HepG2 (cell line): ENCODE results near the gene SMARCD1. TPM values are rescaled to one million over a fixed set of nuclear protein-coding genes. Genes with fewer than 3 reads are reported as not detected.

ENCODE experiments used
- AKAP8 ChIP-seq: sonication (generic); formaldehyde crosslinking; IDR thresholded peaks from 2 replicates; pipeline ENCODE4 v1.5.1; 2020; ENCODE audit warnings: mild to moderate bottlenecking, missing genetic modification reagents
- BHLHE40 ChIP-seq: IDR thresholded peaks from 2 replicates; pipeline ENCODE4 v1.6.1; 2011; ENCODE audit warnings: low read length, improper control_type of control experiment
- ELF1 ChIP-seq: sonication (generic); formaldehyde crosslinking; IDR thresholded peaks from 2 replicates; pipeline ENCODE4 v1.4.0; 2020; ENCODE audit warnings: missing genetic modification reagents
- HOXD1 ChIP-seq: sonication (generic); formaldehyde crosslinking; IDR thresholded peaks from 2 replicates; pipeline ENCODE4 v1.5.0; 2020; ENCODE audit warnings: missing genetic modification reagents
- NPAS2 ChIP-seq: sonication (generic); formaldehyde crosslinking; IDR thresholded peaks from 2 replicates; pipeline ENCODE4 v1.8.0; 2022; ENCODE audit warnings: mild to moderate bottlenecking, missing genetic modification reagents, borderline replicate concordance
- NR2F1 ChIP-seq, 2 experiments: fragments of 450-650 bp in 1 of 2; formaldehyde crosslinking in 1 of 2; IDR thresholded peaks; 2 replicates each; pipeline versions ENCODE4 v1.5.0 to v1.6.1; 2016 to 2020; ENCODE audit warnings: mild to moderate bottlenecking in 1 of 2, missing compliant biosample characterization in 1 of 2, missing genetic modification reagents in 1 of 2, moderate library complexity in 1 of 2
- PCBP2 ChIP-seq: fragments of 200-400 bp; formaldehyde crosslinking; optimal IDR thresholded peaks from 2 replicates; pipeline ENCODE3; 2018; ENCODE audit warnings: low read length, low read depth; ENCODE audit not compliant: poor library complexity, severe bottlenecking
- PHB2 ChIP-seq: fragments of 450-650 bp; IDR thresholded peaks from 2 replicates; pipeline ENCODE4 v1.6.1; 2018; ENCODE audit not compliant: partially characterized antibody
- PRDM15 ChIP-seq: sonication (generic); formaldehyde crosslinking; IDR thresholded peaks from 2 replicates; pipeline ENCODE4 v1.4.0; 2020; ENCODE audit warnings: missing genetic modification reagents
- SIN3B ChIP-seq: fragments of 150-350 bp; IDR thresholded peaks from 2 replicates; pipeline ENCODE4 v1.6.1; 2014; ENCODE audit warnings: low read length
- SP4 ChIP-seq: sonication (generic); formaldehyde crosslinking; IDR thresholded peaks from 2 replicates; pipeline ENCODE4 v1.8.1; 2023; ENCODE audit warnings: mild to moderate bottlenecking, missing genetic modification reagents
- THYN1 ChIP-seq: sonication (generic); formaldehyde crosslinking; IDR thresholded peaks from 2 replicates; pipeline ENCODE4 v1.8.1; 2023; ENCODE audit warnings: low read depth, mild to moderate bottlenecking, moderate library complexity, missing genetic modification reagents, borderline replicate concordance
- ZBTB1 ChIP-seq: sonication (generic); formaldehyde crosslinking; IDR thresholded peaks from 2 replicates; pipeline ENCODE4 v1.4.0; 2020; ENCODE audit warnings: missing genetic modification reagents, borderline replicate concordance
- ZMYM3 ChIP-seq: sonication (generic); formaldehyde crosslinking; IDR thresholded peaks from 2 replicates; pipeline ENCODE4 v1.5.1; 2020; ENCODE audit warnings: mild to moderate bottlenecking, missing genetic modification reagents
- ZMYM4 ChIP-seq: sonication (generic); formaldehyde crosslinking; IDR thresholded peaks from 2 replicates; pipeline ENCODE4 v1.8.1; 2023; ENCODE audit warnings: mild to moderate bottlenecking, missing genetic modification reagents
- ZNF101 ChIP-seq: sonication (generic); formaldehyde crosslinking; IDR thresholded peaks from 2 replicates; pipeline ENCODE4 v1.4.0; 2020; ENCODE audit warnings: mild to moderate bottlenecking, low read depth, missing genetic modification reagents, borderline replicate concordance
- ZNF12 ChIP-seq: sonication (generic); formaldehyde crosslinking; IDR thresholded peaks from 2 replicates; pipeline ENCODE4 v1.5.0; 2020; ENCODE audit warnings: missing genetic modification reagents
- ZNF225 ChIP-seq: sonication (generic); formaldehyde crosslinking; IDR thresholded peaks from 2 replicates; pipeline ENCODE4 v1.4.0; 2020; ENCODE audit warnings: mild to moderate bottlenecking, missing genetic modification reagents
- ZNF24 ChIP-seq: fragments of 450-650 bp; IDR thresholded peaks from 2 replicates; pipeline ENCODE4 v1.6.1; 2017; ENCODE audit warnings: antibody characterized with exemption, mild to moderate bottlenecking
- ZNF501 ChIP-seq: sonication (generic); formaldehyde crosslinking; IDR thresholded peaks from 2 replicates; pipeline ENCODE4 v1.5.1; 2020; ENCODE audit warnings: mild to moderate bottlenecking, moderate library complexity, missing genetic modification reagents
- ZNF530 ChIP-seq: sonication (generic); formaldehyde crosslinking; IDR thresholded peaks from 2 replicates; pipeline ENCODE4 v1.5.0; 2020; ENCODE audit warnings: low read depth, mild to moderate bottlenecking, missing genetic modification reagents
- ZNF558 ChIP-seq: sonication (generic); formaldehyde crosslinking; IDR thresholded peaks from 2 replicates; pipeline ENCODE4 v1.9.0; 2022; ENCODE audit warnings: mild to moderate bottlenecking, missing genetic modification reagents, borderline replicate concordance
- ZNF670 ChIP-seq: sonication (generic); formaldehyde crosslinking; IDR thresholded peaks from 2 replicates; pipeline ENCODE4 v1.8.0; 2022; ENCODE audit warnings: mild to moderate bottlenecking, missing genetic modification reagents, borderline replicate concordance
- ZNF691 ChIP-seq: sonication (generic); formaldehyde crosslinking; IDR thresholded peaks from 2 replicates; pipeline ENCODE4 v1.4.0; 2020; ENCODE audit warnings: missing genetic modification reagents, low read depth, mild to moderate bottlenecking, borderline replicate concordance
- ZNF737 ChIP-seq: sonication (generic); formaldehyde crosslinking; IDR thresholded peaks from 2 replicates; pipeline ENCODE4 v1.5.0; 2020; ENCODE audit warnings: missing genetic modification reagents, mild to moderate bottlenecking, borderline replicate concordance
- ZNF841 ChIP-seq: sonication (generic); formaldehyde crosslinking; IDR thresholded peaks from 2 replicates; pipeline ENCODE4 v1.8.1; 2023; ENCODE audit warnings: missing genetic modification reagents, borderline replicate concordance
- ZNF879 ChIP-seq: sonication (generic); formaldehyde crosslinking; IDR thresholded peaks from 2 replicates; pipeline ENCODE4 v1.8.1; 2023; ENCODE audit warnings: missing genetic modification reagents
- polyA plus RNA-seq, 8 experiments: library from polyadenylated mRNA; depleted of rRNA in 3 of 8; stranded (reverse) in 7 of 8; unstranded in 1 of 8; fragments of >200 nt; fragmentation: Illumina TruSeq in 4 of 8; extraction: Trizol in 4 of 8; gene quantifications; 2 replicates each; pipeline versions ENCODE4 v1.2.1 to v1.2.3, GENCODE V29; 2011 to 2016; ENCODE audit warnings: low read depth in 4 of 8, missing spikeins in 1 of 8, mixed read lengths in 1 of 8; ENCODE audit not compliant: insufficient read depth in 1 of 8
- total RNA-seq, 5 experiments: library from RNA; depleted of rRNA; stranded (reverse); fragments of >200 nt; fragmentation: Illumina TruSeq; extraction: Trizol; gene quantifications; 2 replicates each; pipeline ENCODE4 v1.2.3, GENCODE V29; 2016; ENCODE audit warnings: low read depth in 1 of 5
- TF ChIP-seq, protein P1 (sequence below): sonication (generic); formaldehyde crosslinking; IDR thresholded peaks from 2 replicates; pipeline ENCODE4 v1.4.0; 2020; ENCODE audit warnings: mild to moderate bottlenecking, missing genetic modification reagents

SMARCD1 gene
- total and polyA plus RNA-seq, 2 of the 13 experiments (the other 11 are each of a cell fraction or from before 2014, with no cell fraction given), result 51.7 to 54.6 TPM

DNA sequence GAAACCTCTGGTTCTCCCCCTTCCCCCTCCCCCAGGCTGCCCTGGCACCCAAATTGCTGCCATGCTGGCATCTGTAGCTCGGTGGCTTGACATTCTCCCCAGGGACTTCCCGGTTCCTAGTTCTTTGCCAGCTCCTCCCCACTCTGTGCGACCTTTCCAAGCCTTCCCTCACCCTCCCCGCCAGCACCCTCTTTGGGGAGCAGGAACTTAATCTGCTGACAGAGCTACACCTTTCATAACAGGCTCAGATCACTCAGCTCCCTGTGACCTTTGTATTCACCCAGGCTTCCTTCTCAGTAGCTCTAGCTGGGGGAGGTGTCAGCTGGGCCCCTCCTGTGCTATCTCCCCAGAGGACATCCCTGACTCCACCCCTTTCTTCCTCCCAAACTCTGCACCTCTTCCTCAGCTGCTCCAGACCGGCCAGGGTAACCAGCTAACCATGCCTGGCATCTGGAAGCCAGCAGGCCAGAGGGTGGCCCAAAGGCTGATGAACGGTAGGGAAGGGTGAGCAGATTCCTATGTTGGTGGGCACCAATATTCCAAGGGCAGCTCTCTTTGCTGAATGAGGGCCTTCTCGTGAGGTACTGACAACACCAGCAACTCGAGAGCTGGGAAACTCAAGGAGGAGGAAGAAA lies 25.1 kb downstream of the SMARCD1 start (continued):
- TF ChIP-seq ZMYM4 (CRISPR knock-in tag), result 0 out of 2 replicates have a peak, but pooled peaks have one; percentile 13
- TF ChIP-seq ZNF225 (CRISPR knock-in tag), result no peak
- no peak for TF ChIP-seq ZNF691 (CRISPR knock-in tag)
- TF ChIP-seq, protein P1, sequence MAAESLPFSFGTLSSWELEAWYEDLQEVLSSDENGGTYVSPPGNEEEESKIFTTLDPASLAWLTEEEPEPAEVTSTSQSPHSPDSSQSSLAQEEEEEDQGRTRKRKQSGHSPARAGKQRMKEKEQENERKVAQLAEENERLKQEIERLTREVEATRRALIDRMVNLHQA (CRISPR knock-in tag), result no peak
- TF ChIP-seq ZNF670 (CRISPR knock-in tag), result no peak
- no peak for TF ChIP-seq ZNF24
- no peak for TF ChIP-seq HOXD1 (CRISPR knock-in tag)
- no peak for TF ChIP-seq NPAS2 (CRISPR knock-in tag)
- peak; percentile 65; the same call in 1 of the 2 replicates for TF ChIP-seq ZMYM3
- no peak for TF ChIP-seq SIN3B
- no peak for TF ChIP-seq ZNF530 (CRISPR knock-in tag)
- TF ChIP-seq SP4, result no peak
- no peak for TF ChIP-seq ZBTB1 (CRISPR knock-in tag)
- TF ChIP-seq ELF1 (CRISPR knock-in tag), result peak; percentile 42; the same call in 1 of the 2 replicates
- no peak for TF ChIP-seq ZNF101 (CRISPR knock-in tag)
- no peak for TF ChIP-seq BHLHE40
- no peak for TF ChIP-seq PHB2
- TF ChIP-seq ZNF12 (CRISPR knock-in tag), result no peak
- no peak for TF ChIP-seq ZNF737
- TF ChIP-seq PCBP2, result no peak
- TF ChIP-seq ZNF879, result no peak
- no peak for TF ChIP-seq ZNF558 (CRISPR knock-in tag)
- peak in 1 of 2 experiments; percentile 38; a peak in 2 of 4 replicates for TF ChIP-seq NR2F1 (CRISPR knock-in tag; IDR thresholded peaks at IDR 0.05)
- TF ChIP-seq PRDM15 (CRISPR knock-in tag), result no peak
- TF ChIP-seq ZNF841 (CRISPR knock-in tag), result no peak
- no peak for TF ChIP-seq AKAP8 (CRISPR knock-in tag)
- no peak for TF ChIP-seq ZNF501 (CRISPR knock-in tag)
- no peak for TF ChIP-seq THYN1 (CRISPR knock-in tag)
